Measurements from ENCODE around the gene RFT1.
A peak's percentile ranks its signal among the peaks of the same experiment; 100 is the strongest.
"Not testable (repeated sequence)": the region's sequence is repeated elsewhere in the genome, so short reads cannot be mapped to it uniquely, and the experiment has no call there.

Gene RFT1

GRCh38 chr3:53163444-53164387, 33.5 kb upstream of the RFT1 start:
- DNase-seq (ENCODE audit: low spot score), result no peak

- DNase-seq (ENCODE audit: low spot score), result no peak
Measured at GRCh38 chr3:53162672-53163443, 32.6 kb upstream of the RFT1 start.

GRCh38 chr3:53161820-53162671, 31.8 kb upstream of the RFT1 start:
- DNase-seq (ENCODE audit: low spot score), result peak; percentile 70

- DNase-seq (ENCODE audit: low spot score), result no peak
Measured at GRCh38 chr3:53161450-53161819, 31.2 kb upstream of the RFT1 start.

GRCh38 chr3:53160660-53161449, 30.6 kb upstream of the RFT1 start, which contains the start of gene PRKCD:
Gene PRKCD (plus strand): TSS chr3:53161209. CDS start chr3:53178423, 17,214 bp downstream.
- DNase-seq (ENCODE audit: low spot score), result peak; percentile 98

GRCh38 chr3:53160061-53160659, 29.9 kb upstream of the RFT1 start:
- DNase-seq (ENCODE audit: low spot score), result no peak

GRCh38 chr3:53159156-53160060, 29.2 kb upstream of the RFT1 start:
- peak; percentile 64 for DNase-seq (ENCODE audit: low spot score)

- DNase-seq (ENCODE audit: low spot score), result no peak
Measured at GRCh38 chr3:53158765-53159155, 28.5 kb upstream of the RFT1 start.

GRCh38 chr3:53157974-53158580, 27.8 kb upstream of the RFT1 start:
- no peak for DNase-seq (ENCODE audit: low spot score)

- DNase-seq (ENCODE audit: low spot score), result peak; percentile 67
Measured at GRCh38 chr3:53156368-53156834, 26.2 kb upstream of the RFT1 start.

GRCh38 chr3:53155760-53156159, 25.5 kb upstream of the RFT1 start:
- peak; percentile 51 for DNase-seq (ENCODE audit: low spot score)

GRCh38 chr3:53154881-53155285, 24.6 kb upstream of the RFT1 start:
- no peak for DNase-seq (ENCODE audit: low spot score)

GRCh38 chr3:53153980-53154379, 23.7 kb upstream of the RFT1 start:
- DNase-seq (ENCODE audit: low spot score), result no peak

- no peak for DNase-seq (ENCODE audit: low spot score)
Measured at GRCh38 chr3:53153264-53153823, 23.1 kb upstream of the RFT1 start.

- no peak for DNase-seq (ENCODE audit: low spot score)
Measured at GRCh38 chr3:53151870-53152660, 21.8 kb upstream of the RFT1 start.

GRCh38 chr3:53151465-53151864, 21.2 kb upstream of the RFT1 start:
- no peak for DNase-seq (ENCODE audit: low spot score)

GRCh38 chr3:53151086-53151438, 20.8 kb upstream of the RFT1 start:
- DNase-seq (ENCODE audit: low spot score), result not testable (repeated sequence)
